Smooth muscle cell (in vitro differentiated cells): ENCODE data around the gene SIMC1. TPM values are rescaled to one million over a fixed set of nuclear protein-coding genes. Genes with fewer than 3 reads are reported as not detected.

ENCODE experiments used
- DNase-seq: peaks from one replicate; lab custom pipeline; 2025; ENCODE audit not compliant: unreplicated experiment; lab: John Stamatoyannopoulos, UW
- H2AFZ ChIP-seq: fragments of 200-600 bp; sonication (generic); 2 replicates; pipeline ENCODE4 v1.6.0; 2016; ENCODE audit warnings: antibody characterized with exemption, low read depth, mild to moderate bottlenecking
- H3F3A ChIP-seq: fragments of 200-600 bp; sonication (generic); 2 replicates; pipeline ENCODE4 v1.6.0; 2017; ENCODE audit warnings: antibody characterized with exemption, low read depth
- H3K27ac ChIP-seq: fragments of 200-600 bp; sonication (generic); 2 replicates; pipeline ENCODE4 v1.5.1; 2016; ENCODE audit warnings: low read depth, mild to moderate bottlenecking
- H3K27me3 ChIP-seq: fragments of 200-600 bp; sonication (generic); 2 replicates; pipeline ENCODE4 v1.6.1; 2016; ENCODE audit warnings: low read depth, mild to moderate bottlenecking
- H3K36me3 ChIP-seq: fragments of 200-600 bp; sonication (generic); 2 replicates; pipeline ENCODE4 v1.5.1; 2016; ENCODE audit warnings: low read depth
- H3K4me1 ChIP-seq: fragments of 200-600 bp; sonication (generic); 2 replicates; pipeline ENCODE4 v1.5.1; 2016; ENCODE audit warnings: low read depth
- H3K4me2 ChIP-seq: fragments of 200-600 bp; sonication (generic); 2 replicates; pipeline ENCODE4 v1.6.0; 2016; ENCODE audit warnings: mild to moderate bottlenecking
- H3K4me3 ChIP-seq: fragments of 200-600 bp; sonication (generic); 2 replicates; pipeline ENCODE4 v1.5.1; 2016; ENCODE audit warnings: mild to moderate bottlenecking
- H3K79me2 ChIP-seq: fragments of 200-600 bp; sonication (generic); 2 replicates; pipeline ENCODE4 v1.6.0; 2016; ENCODE audit warnings: low read depth, mild to moderate bottlenecking
- H3K9ac ChIP-seq: fragments of 200-600 bp; sonication (generic); 2 replicates; pipeline ENCODE4 v1.6.0; 2016; ENCODE audit warnings: low read depth
- H3K9me3 ChIP-seq: fragments of 200-600 bp; sonication (generic); replicated peaks from 2 replicates; pipeline ENCODE4 v1.5.1; 2016; ENCODE audit warnings: low read depth
- H4K20me1 ChIP-seq: fragments of 200-600 bp; sonication (generic); 2 replicates; pipeline ENCODE4 v1.6.0; 2016; ENCODE audit warnings: low read depth
- CTCF ChIP-seq: fragments of 200-600 bp; sonication (generic); IDR thresholded peaks from 2 replicates; pipeline ENCODE4 v1.5.1; 2017; ENCODE audit warnings: borderline replicate concordance, mild to moderate bottlenecking, antibody characterized with exemption; ENCODE audit not compliant: insufficient read depth, poor library complexity, severe bottlenecking
- WGBS: methylation state at CpG from one replicate; pipeline ENCODE4 v1.1.7; 2016; ENCODE audit warnings: low lambda C conversion rate; 5-methylcytosine and 5-hydroxymethylcytosine counted together
- polyA plus RNA-seq: library from polyadenylated mRNA; unstranded; fragments of >200 nt; fragmentation: Nextera tagmentation; extraction: Ambion mirVana; gene quantifications from 2 replicates; pipeline ENCODE4 v1.2.1, GENCODE V29; 2016
- total RNA-seq: library from RNA; depleted of rRNA; stranded (reverse); fragments of >200 nt; gene quantifications from 2 replicates; pipeline ENCODE4 v1.2.3, GENCODE V29; 2014

The SIMC1 gene
- total and polyA plus RNA-seq, 2 experiments from 2014 or later, result 15.3 to 16.3 TPM

- Histone ChIP-seq H3K27me3 (no peaks in the 10 kb centered on the region), H4K20me1 (no peaks in the 10 kb centered on the region), H3K4me1 (peaks cover 9% of the 10 kb centered on the region), H2AFZ (no peak overlapping the region), H3K9ac (no peak overlapping the region), H3K27ac (no peak overlapping the region), H3K9me3 (no peaks in the 10 kb centered on the region), H3K4me2 (no peak overlapping the region), H3K4me3 (no peak overlapping the region), H3K79me2 (peaks cover 25% of the 10 kb centered on the region), H3K36me3 (peaks cover 7% of the 10 kb centered on the region), H3F3A (no peaks in the 10 kb centered on the region)
- no peak for TF ChIP-seq CTCF
- 57% methylated on average over 3 of the region's 3 CpGs for WGBS
- no peak for DNase-seq
These were observed 144.5 kb downstream of the SIMC1 start for GRCh38 chr5:176382721-176383120.

- WGBS, result 84% methylated on average over 15 of the region's 15 CpGs
These were observed 145.2 kb downstream of the SIMC1 start for GRCh38 chr5:176383248-176383905.

GRCh38 chr5:176383961-176384360 lies 145.7 kb downstream of the SIMC1 start:
- H4K20me1 ChIP-seq, result no peaks in the 10 kb centered on the region
- no peak overlapping the region for H2AFZ ChIP-seq
- no peak overlapping the region for H3K27ac ChIP-seq
- peaks cover 7% of the 10 kb centered on the region for H3K36me3 ChIP-seq
- WGBS, result 96% methylated on average over 9 of the region's 9 CpGs
- no peak overlapping the region for H3K4me2 ChIP-seq
- DNase-seq, result no peak
- TF ChIP-seq CTCF, result no peak
- no peaks in the 10 kb centered on the region for H3F3A ChIP-seq
- peaks cover 11% of the 10 kb centered on the region for H3K4me1 ChIP-seq
- H3K79me2 ChIP-seq, result peaks cover 29% of the 10 kb centered on the region
- no peaks in the 10 kb centered on the region for H3K27me3 ChIP-seq
- no peaks in the 10 kb centered on the region for H3K9me3 ChIP-seq
- no peak overlapping the region for H3K9ac ChIP-seq
- H3K4me3 ChIP-seq, result no peak overlapping the region

More at GRCh38 chr5:176383248-176383905, 145.2 kb downstream of the SIMC1 start:
- no peak overlapping the region for H3K27ac ChIP-seq
- no peak for TF ChIP-seq CTCF
- no peak overlapping the region for H3K9ac ChIP-seq
- peaks cover 11% of the 10 kb centered on the region for H3K4me1 ChIP-seq
- peaks cover 7% of the 10 kb centered on the region for H3K36me3 ChIP-seq
- H4K20me1 ChIP-seq, result no peaks in the 10 kb centered on the region
- no peaks in the 10 kb centered on the region for H3K27me3 ChIP-seq
- no peak overlapping the region for H3K4me3 ChIP-seq
- H2AFZ ChIP-seq, result no peak overlapping the region
- no peak for DNase-seq
- no peaks in the 10 kb centered on the region for H3K9me3 ChIP-seq
- H3K79me2 ChIP-seq, result peaks cover 29% of the 10 kb centered on the region
- no peak overlapping the region for H3K4me2 ChIP-seq
- no peaks in the 10 kb centered on the region for H3F3A ChIP-seq
